ENCODE measurements around the gene INSL4. TPM values are rescaled to one million over a fixed set of nuclear protein-coding genes. Genes with fewer than 3 reads are reported as not detected.
A peak's percentile ranks its signal among the peaks of the same experiment; 100 is the strongest.

The INSL4 gene
- total and polyA plus RNA-seq, 2 donors from 2014 or later: not detected

DNA sequence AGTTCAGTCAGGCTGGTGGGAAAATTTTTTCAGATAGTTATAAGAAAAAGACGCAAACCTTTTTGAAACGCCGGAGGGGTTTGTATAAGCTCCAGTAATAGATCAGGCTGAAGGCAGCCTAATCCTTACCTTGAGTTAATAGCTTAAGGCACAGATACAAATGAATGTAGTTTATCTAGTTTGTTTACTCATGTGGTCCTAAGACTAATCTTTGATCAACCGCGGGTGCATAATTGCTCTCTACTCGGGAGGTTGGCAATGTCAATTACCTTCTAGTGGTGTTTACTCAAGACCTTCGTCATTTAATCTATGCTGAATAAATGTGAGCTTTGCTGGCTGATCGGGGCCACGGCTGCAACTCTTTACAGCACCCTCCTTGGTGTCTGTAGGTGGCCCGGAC is 665 bp upstream of the INSL4 start:
- H3K27ac ChIP-seq (ENCODE audit: low read depth in 2 of 2, low read length in 2 of 2): no peak overlapping the region
- H3K36me3 ChIP-seq (ENCODE audit: control insufficient read depth in 2 of 3, insufficient read depth in 3 of 3, low read length in 3 of 3): no peaks in the 10 kb centered on the region
- DNase-seq: no peak
- no peak for FAIRE-seq
- TF ChIP-seq, protein P1, sequence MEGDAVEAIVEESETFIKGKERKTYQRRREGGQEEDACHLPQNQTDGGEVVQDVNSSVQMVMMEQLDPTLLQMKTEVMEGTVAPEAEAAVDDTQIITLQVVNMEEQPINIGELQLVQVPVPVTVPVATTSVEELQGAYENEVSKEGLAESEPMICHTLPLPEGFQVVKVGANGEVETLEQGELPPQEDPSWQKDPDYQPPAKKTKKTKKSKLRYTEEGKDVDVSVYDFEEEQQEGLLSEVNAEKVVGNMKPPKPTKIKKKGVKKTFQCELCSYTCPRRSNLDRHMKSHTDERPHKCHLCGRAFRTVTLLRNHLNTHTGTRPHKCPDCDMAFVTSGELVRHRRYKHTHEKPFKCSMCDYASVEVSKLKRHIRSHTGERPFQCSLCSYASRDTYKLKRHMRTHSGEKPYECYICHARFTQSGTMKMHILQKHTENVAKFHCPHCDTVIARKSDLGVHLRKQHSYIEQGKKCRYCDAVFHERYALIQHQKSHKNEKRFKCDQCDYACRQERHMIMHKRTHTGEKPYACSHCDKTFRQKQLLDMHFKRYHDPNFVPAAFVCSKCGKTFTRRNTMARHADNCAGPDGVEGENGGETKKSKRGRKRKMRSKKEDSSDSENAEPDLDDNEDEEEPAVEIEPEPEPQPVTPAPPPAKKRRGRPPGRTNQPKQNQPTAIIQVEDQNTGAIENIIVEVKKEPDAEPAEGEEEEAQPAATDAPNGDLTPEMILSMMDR (IDR thresholded peaks at IDR 0.05; ENCODE audit: borderline replicate concordance, extremely low read depth, insufficient read depth): no peak
- H3K9me3 ChIP-seq (ENCODE audit: control insufficient read depth in 2 of 3, insufficient read depth in 1 of 3, low read length in 3 of 3): no peaks in the 10 kb centered on the region
- no peaks in the 10 kb centered on the region for H3K27me3 ChIP-seq (ENCODE audit: control insufficient read depth, insufficient read depth, low read length)
- no peaks in the 10 kb centered on the region for H3K4me1 ChIP-seq (ENCODE audit: control insufficient read depth in 2 of 3, insufficient read depth in 2 of 3, low read depth in 1 of 3, low read length in 3 of 3)
- no peak overlapping the region for H3K4me3 ChIP-seq (ENCODE audit: low read length in 3 of 3)
- intact Hi-C loops (cut with DNase I): no loop called here
- H3K9ac ChIP-seq (ENCODE audit: low read length in 3 of 3): no peak overlapping the region

DNA sequence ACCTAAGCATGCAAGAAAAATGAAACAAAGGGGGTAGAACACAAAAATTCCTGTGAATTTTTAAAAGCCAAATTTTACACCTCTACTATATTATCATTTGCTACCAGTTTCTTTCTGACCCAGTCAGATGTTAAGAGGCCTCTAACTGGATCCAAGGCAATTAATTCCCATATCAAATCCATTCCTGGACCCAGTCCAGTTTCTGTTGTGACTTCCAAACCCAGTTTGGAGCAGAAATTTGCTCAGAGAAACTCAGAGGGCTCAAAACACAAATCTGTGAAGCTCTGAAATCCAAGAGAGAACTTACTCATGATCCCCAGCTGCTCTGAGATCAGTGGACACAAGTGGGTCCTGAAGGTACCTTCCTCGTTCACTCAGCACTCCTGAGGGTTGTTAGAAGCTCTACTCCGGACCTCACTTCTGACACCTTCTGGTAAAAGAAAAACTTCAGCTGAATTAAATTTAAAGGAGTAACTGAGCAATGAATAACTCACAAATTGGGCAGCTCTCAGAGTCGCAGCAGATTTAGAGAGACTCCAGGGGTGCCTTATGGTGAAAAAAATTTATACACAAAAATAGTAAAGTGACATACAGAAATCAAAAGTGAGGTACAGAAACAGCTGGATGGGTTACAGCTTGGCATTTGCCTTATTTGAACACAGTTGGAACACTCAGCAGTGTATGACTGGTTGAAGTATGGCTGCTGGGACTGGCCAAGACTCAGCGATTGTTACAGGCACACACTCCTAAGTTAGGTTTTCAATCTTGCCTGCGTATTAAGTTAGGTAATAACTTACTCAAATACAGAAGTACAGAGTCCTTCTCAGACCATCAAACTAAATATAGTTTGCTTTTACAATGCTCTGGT is 32.4 kb downstream of the INSL4 start:
- H3K36me3 ChIP-seq (ENCODE audit: control insufficient read depth in 2 of 3, insufficient read depth in 3 of 3, low read length in 3 of 3): no peaks in the 10 kb centered on the region

GRCh38 chr9:5264219-5264595 is 33.0 kb downstream of the INSL4 start:
- TF ChIP-seq, protein P1 (IDR thresholded peaks at IDR 0.05; ENCODE audit: borderline replicate concordance, extremely low read depth, insufficient read depth): no peak
- Histone ChIP-seq H3K4me1 (ENCODE audit: control insufficient read depth in 2 of 3, insufficient read depth in 2 of 3, low read depth in 1 of 3, low read length in 3 of 3) (no peaks in the 10 kb centered on the region), H3K4me3 (ENCODE audit: low read length in 3 of 3) (no peak overlapping the region), H3K9ac (ENCODE audit: low read length in 3 of 3) (no peak overlapping the region), H3K27me3 (ENCODE audit: control insufficient read depth, insufficient read depth, low read length) (no peaks in the 10 kb centered on the region), H3K27ac (ENCODE audit: low read depth in 2 of 2, low read length in 2 of 2) (no peak overlapping the region), H3K36me3 (ENCODE audit: control insufficient read depth in 2 of 3, insufficient read depth in 3 of 3, low read length in 3 of 3) (no peaks in the 10 kb centered on the region), H3K9me3 (ENCODE audit: control insufficient read depth in 2 of 3, insufficient read depth in 1 of 3, low read length in 3 of 3) (no peaks in the 10 kb centered on the region)
- DNase-seq (no peak), FAIRE-seq (no peak)
- intact Hi-C loops (cut with DNase I): no loop called here

More for the DNA sequence above, 32.4 kb downstream of the INSL4 start:
- FAIRE-seq: no peak
- intact Hi-C loops (cut with DNase I): no loop called here
- DNase-seq: peak in 2 of 5 donors; percentile 19 to 31
- no peaks in the 10 kb centered on the region for H3K9me3 ChIP-seq (ENCODE audit: control insufficient read depth in 2 of 3, insufficient read depth in 1 of 3, low read length in 3 of 3)
- peak overlapping the region in 1 of 3 donors; percentile 2 for H3K4me3 ChIP-seq (ENCODE audit: low read length in 3 of 3)
- no peaks in the 10 kb centered on the region for H3K27me3 ChIP-seq (ENCODE audit: control insufficient read depth, insufficient read depth, low read length)
- no peak overlapping the region for H3K27ac ChIP-seq (ENCODE audit: low read depth in 2 of 2, low read length in 2 of 2)
- H3K9ac ChIP-seq (ENCODE audit: low read length in 3 of 3): no peak overlapping the region
- TF ChIP-seq, protein P1 (IDR thresholded peaks at IDR 0.05; ENCODE audit: borderline replicate concordance, extremely low read depth, insufficient read depth): peak; percentile 13
- no peaks in the 10 kb centered on the region for H3K4me1 ChIP-seq (ENCODE audit: control insufficient read depth in 2 of 3, insufficient read depth in 2 of 3, low read depth in 1 of 3, low read length in 3 of 3)

All from kidney (tissue), 14 donors.